Right ventricle myocardium superior (tissue), 1 donor: ENCODE measurements around the gene CAMTA1. TPM values are rescaled to one million over a fixed set of nuclear protein-coding genes. Genes with fewer than 3 reads are reported as not detected.
"Not testable (repeated sequence)": the region's sequence is repeated elsewhere in the genome, so short reads cannot be mapped to it uniquely, and the experiment has no call there.

Experiments used
- ATAC-seq: fragments of 200-7000 bp; cut with Tn5 transposase; one replicate; pipeline ENCODE4 v1.9.1; 2020; ENCODE audit warnings: mild to moderate bottlenecking; ENCODE audit not compliant: poor library complexity
- DNase-seq: peaks from one replicate; pipeline ENCODE4 v3.0.0-alpha.2; 2020
- intact Hi-C: fragments of 100-400 bp; cut with DNase I; formaldehyde crosslinking; loops from one replicate; pipeline ENCODE4 v1.11.2; 2022
- total RNA-seq: library from RNA; stranded (reverse); fragmentation: NEBNext Ultra II Directional; extraction: Animal tissue kit (Norgen Biotek cat#: 25700); gene quantifications from one replicate; pipeline ENCODE4 v1.2.1, GENCODE V29; 2021
- donor health status: DM: no; HTN: yes; CAD: no; lungs with severe emphysema.

Gene CAMTA1
- total RNA-seq, 1 donor from 2014 or later: 153 TPM

- DNase-seq (no peak), ATAC-seq (no peak)
- intact Hi-C loops: no loop called here
Observed at GRCh38 chr1:7152655-7153054, 367.4 kb downstream of the CAMTA1 start.

- intact Hi-C loops: no loop called here
- DNase-seq: no peak
- no peak for ATAC-seq
Observed at GRCh38 chr1:7153464-7153863, 368.2 kb downstream of the CAMTA1 start.

- no peak for ATAC-seq
- no peak for DNase-seq
- intact Hi-C loops: no loop called here
Observed at GRCh38 chr1:7159116-7159781, 374.0 kb downstream of the CAMTA1 start.

DNA sequence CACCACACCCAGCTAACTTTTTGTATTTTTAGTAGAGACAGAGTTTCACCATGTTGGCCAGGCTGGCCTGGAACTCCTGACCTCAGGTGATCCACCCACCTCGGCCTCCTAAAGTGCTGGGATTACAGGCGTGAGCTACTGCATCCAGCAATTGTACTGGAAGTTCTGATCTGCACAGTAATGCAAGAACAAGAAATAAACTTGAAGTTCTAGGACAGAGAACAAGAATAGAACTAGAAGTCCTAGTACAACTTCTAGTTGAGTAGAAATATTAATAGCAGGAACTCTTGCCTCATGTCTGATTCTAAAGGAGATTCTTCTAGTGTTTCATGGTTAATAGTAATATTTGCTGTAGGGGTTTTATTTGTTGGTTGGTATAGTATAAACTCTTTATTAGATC, 383.3 kb downstream of the CAMTA1 start:
- ATAC-seq, intact Hi-C loops, DNase-seq: not testable (repeated sequence)

- ATAC-seq: no peak
- intact Hi-C loops: no loop called here
- no peak for DNase-seq
Observed at GRCh38 chr1:7171168-7171567, 385.9 kb downstream of the CAMTA1 start.

GRCh38 chr1:7171574-7171973, 386.3 kb downstream of the CAMTA1 start:
- DNase-seq: no peak
- ATAC-seq: no peak
- intact Hi-C loops: no loop called here

DNA sequence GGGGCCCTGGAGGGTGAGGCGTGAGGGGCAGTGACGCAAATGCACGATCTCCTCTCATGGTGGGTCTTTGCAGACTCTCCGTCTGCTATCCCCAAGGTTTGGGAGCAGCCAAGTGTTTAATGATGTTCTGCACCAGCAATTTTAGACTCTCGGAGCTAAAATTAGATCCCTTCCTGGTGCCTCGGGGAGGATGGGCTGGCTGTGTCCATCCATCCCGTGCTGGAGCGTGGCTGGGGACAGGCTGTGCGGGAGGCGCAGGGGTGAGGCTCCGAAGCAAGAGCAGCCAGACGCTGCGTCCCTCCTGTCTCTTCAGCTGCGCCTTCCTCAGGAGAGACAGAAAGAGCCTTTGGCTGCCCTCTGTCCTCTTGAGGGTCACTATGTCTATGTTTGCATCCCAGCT, 387.6 kb downstream of the CAMTA1 start:
- intact Hi-C loops: no loop called here
- ATAC-seq (peak; percentile 86), DNase-seq (peak; percentile 52)

- intact Hi-C loops: no loop called here
- no peak for ATAC-seq
- DNase-seq: no peak
Observed at GRCh38 chr1:7174561-7174960, 389.3 kb downstream of the CAMTA1 start.

DNA sequence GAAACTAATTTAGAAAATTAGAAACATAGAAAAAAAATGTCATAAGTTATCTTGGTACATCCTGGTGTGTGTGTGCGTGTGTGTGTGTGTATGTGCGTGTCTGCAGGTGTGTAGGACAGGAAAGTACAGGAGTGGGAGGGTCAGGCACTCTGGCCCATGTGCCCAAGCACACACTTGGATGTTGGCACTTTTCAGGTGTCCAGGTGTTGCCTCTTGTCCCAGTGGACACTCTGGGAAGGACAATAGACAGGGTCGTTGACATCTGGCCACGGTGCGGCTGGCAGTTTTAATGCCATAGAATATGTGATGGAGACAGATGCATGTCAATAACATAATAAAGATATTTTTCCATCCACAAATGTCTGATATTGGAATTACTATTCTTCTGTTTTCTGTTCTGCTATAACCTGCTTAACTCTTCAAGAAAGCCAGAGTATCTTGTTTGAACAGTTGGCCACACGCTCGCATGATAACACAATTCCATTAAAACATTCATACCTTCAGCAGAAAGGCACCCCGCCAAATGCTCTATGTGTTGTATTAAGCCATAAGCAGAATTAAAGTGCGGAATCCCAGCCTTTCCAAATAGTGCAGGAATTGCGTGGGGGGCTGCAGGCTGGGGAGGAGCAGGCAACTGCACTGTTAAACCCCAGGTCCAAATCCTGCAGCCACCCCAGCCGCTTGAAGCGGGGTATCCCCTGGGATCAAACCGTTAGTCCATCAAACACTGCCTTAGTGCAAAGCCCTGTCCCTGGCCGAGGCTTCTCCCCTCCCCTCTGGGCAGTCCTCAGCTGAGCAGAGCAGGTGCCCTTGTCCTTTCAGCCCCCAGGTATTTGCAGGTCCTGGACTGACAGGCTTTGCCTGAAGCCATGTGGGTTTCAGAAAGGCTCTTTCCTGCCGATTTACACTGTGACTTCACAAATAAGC, 390.0 kb downstream of the CAMTA1 start:
- DNase-seq: no peak
- intact Hi-C loops: no loop called here
- no peak for ATAC-seq

DNA sequence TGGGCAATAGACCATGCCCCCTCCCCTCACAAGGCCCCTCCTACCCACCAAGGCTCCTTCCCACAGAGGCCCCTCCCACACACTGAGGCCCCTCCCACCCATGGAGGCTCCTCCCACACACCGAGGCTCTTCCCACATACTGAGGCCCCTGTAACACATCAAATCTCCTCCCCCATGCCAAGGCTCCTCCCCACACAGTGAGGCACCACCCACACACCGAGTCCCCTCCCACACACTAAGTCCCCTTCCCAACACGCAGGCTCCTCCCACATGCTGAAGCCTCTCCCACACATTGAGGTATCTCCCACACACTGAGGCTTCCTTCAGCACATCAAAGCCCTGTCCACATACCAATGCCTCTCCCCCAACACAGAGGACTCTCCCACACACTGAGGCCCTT, 391.8 kb downstream of the CAMTA1 start:
- ATAC-seq: no peak
- intact Hi-C loops: no loop called here
- no peak for DNase-seq

DNA sequence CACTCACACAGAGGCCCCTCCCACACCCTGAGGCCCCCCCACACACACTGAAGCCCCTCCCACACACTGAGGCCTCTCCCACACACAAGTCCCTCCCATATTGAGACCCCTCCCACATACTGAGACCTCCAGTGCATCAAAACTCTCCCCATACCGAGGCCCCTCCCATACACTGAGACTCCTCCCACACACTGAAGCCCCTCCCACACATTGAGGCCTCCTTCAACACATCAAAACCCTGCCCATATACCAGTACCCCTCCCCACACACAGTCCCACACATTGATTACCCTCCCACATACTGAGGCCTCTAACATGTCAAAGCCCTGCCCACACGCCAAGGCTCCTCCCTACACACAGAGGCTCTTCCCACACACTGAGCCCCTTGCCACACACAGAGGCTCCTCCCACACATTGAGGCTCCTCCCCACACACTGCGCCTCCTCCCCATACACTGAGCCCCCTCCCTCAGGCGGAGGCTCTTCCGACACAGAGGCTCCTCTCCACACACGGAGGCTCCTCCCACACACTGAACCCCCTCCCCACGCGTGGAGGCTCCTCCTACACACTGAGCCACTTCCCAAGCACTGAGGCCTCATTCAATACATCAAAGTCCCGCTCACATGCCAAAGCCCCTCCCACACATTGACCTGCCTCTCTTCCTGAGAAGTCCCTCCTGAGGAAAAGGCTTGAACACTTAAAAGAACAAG, 392.3 kb downstream of the CAMTA1 start:
- intact Hi-C loops: no loop called here
- ATAC-seq: no peak
- DNase-seq: no peak

- no peak for ATAC-seq
- intact Hi-C loops: no loop called here
- no peak for DNase-seq
Observed at GRCh38 chr1:7178336-7178735, 393.1 kb downstream of the CAMTA1 start.

- ATAC-seq (no peak), DNase-seq (no peak)
- intact Hi-C loops: no loop called here
Observed at GRCh38 chr1:7178741-7179140, 393.5 kb downstream of the CAMTA1 start.

- no peak for DNase-seq
- intact Hi-C loops: no loop called here
- ATAC-seq: no peak
Observed at GRCh38 chr1:7185721-7186120, 400.5 kb downstream of the CAMTA1 start.

DNA sequence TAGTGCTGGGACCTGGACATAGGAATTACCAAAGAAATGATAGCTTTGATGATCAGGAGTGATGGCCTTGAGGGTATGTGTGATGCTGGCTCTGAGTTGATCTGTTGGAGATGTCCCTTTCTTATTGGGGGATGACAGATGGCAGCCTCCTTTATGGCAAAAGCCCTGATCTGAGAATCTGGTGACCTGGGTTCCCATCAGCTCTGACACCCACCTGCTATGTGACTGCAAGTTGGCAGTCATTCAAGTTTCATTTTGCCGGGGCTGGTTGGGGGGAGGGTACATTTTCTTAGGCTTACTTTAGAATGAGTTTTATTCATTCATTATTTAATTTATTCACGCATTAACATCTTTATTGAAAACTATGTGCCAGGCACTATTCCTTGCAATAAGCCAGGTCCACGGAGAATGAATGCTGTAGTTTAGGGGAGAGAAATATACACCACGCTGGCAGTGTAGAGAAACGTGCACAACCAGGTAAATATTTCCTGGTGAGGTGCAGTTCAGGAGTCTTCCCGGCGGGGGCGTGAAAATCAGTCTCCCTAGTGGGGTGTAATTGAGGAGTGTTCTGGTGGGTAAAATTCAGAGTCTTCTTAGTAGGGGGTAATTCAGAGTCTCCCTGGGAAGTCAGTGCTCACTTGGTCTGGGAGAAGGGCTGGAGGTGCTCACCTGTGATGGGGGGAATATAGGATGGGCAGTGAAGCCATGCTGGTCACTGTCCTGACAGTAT, 401.3 kb downstream of the CAMTA1 start:
- no peak for ATAC-seq
- DNase-seq: no peak
- intact Hi-C loops: no loop called here

DNA sequence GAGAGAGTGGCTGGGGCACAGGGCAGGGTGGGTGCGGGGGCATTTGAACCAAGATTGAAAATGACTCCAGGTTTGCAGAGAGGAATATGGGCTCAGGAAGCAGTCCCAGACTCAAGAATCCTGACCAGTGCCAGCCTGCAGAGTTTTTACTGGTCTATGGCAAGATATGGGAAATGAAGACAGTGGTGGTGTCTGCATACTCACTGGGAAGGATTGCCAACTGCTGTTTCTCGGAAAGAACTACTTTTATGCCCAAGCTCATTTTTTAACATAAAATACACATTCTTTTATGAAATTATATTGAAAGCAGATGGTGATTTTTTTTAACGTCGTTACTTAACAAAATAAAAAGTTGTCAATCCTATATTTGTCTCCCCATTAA, 401.8 kb downstream of the CAMTA1 start:
- intact Hi-C loops: no loop called here
- no peak for ATAC-seq
- no peak for DNase-seq

- ATAC-seq (no peak), DNase-seq (no peak)
- intact Hi-C loops: no loop called here
Observed at GRCh38 chr1:7190261-7190660, 405.0 kb downstream of the CAMTA1 start.

DNA sequence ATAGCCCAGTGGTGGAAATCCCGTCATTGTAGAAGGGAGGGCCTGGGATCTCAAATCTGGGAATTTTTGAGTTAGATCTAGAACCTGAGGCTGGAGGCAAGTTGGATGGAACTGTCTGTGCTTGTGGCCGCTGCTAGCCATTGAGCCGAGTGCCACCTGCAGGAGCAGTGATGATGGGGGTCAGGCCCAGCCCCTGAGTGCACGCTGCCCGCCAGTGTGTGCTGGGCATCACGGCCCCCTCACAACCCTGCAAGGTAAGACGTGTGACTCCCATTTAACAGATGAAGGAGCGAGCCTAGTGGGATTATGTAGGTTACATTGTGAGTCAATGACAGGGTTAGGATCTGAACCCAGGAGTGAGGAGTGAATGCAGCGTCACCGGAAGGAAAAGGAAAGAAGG, 407.2 kb downstream of the CAMTA1 start:
- DNase-seq (no peak), ATAC-seq (no peak)
- intact Hi-C loops: no loop called here
